GM23338 (cell line): ENCODE data around the gene ACVRL1. TPM values are rescaled to one million over a fixed set of nuclear protein-coding genes. Genes with fewer than 3 reads are reported as not detected.
A peak's percentile ranks its signal among the peaks of the same experiment; 100 is the strongest.

ENCODE experiments used
- ATAC-seq: fragments of 200-7000 bp; cut with Tn5 transposase; 3 replicates; pipeline ENCODE4 v1.9.1; 2020
- DNase-seq: peaks from one replicate; pipeline ENCODE4 v3.0.0-alpha.2; 2015; ENCODE audit warnings: low spot score
- H2AFZ ChIP-seq: fragments of 200-600 bp; sonication (generic); 2 replicates; pipeline ENCODE4 v1.8.0; 2016; ENCODE audit warnings: antibody characterized with exemption, mild to moderate bottlenecking, moderate library complexity
- H3F3A ChIP-seq: fragments of 200-600 bp; sonication (generic); replicated peaks from 2 replicates; pipeline ENCODE4 v1.8.0; 2017; ENCODE audit warnings: antibody characterized with exemption, mixed run types, low read depth
- H3K27ac ChIP-seq: fragments of 200-600 bp; sonication (generic); 2 replicates; pipeline ENCODE4 v1.6.1; 2016; ENCODE audit warnings: low read depth
- H3K27me3 ChIP-seq: fragments of 200-600 bp; sonication (generic); 2 replicates; pipeline ENCODE4 v1.8.0; 2016; ENCODE audit warnings: mild to moderate bottlenecking, mixed run types, moderate library complexity; ENCODE audit not compliant: insufficient read depth
- H3K36me3 ChIP-seq: fragments of 200-600 bp; sonication (generic); 2 replicates; pipeline ENCODE4 v1.8.0; 2016; ENCODE audit warnings: mild to moderate bottlenecking; ENCODE audit not compliant: insufficient read depth
- H3K4me1 ChIP-seq: fragments of 200-600 bp; sonication (generic); 2 replicates; pipeline ENCODE4 v1.8.0; 2016; ENCODE audit warnings: mild to moderate bottlenecking, moderate library complexity; ENCODE audit not compliant: insufficient read depth
- H3K4me2 ChIP-seq: fragments of 200-600 bp; sonication (generic); 2 replicates; pipeline ENCODE4 v1.7.1; 2017; ENCODE audit warnings: mixed run types
- H3K4me3 ChIP-seq: fragments of 200-600 bp; sonication (generic); 2 replicates; pipeline ENCODE4 v1.6.1; 2016; ENCODE audit warnings: mixed run types
- H3K79me2 ChIP-seq: fragments of 200-600 bp; sonication (generic); replicated peaks from 2 replicates; pipeline ENCODE4 v1.8.0; 2017; ENCODE audit warnings: mild to moderate bottlenecking; ENCODE audit not compliant: insufficient read depth
- H3K9me2 ChIP-seq: fragments of 200-600 bp; sonication (generic); 2 replicates; pipeline ENCODE4 v1.8.0; 2017; ENCODE audit not compliant: insufficient read depth
- H4K20me1 ChIP-seq: fragments of 200-600 bp; sonication (generic); replicated peaks from 2 replicates; pipeline ENCODE4 v1.8.0; 2017; ENCODE audit warnings: mild to moderate bottlenecking; ENCODE audit not compliant: insufficient read depth
- H3K27ac Mint-ChIP-seq: 2 replicates; pipeline ENCODE4 v1.8.0; 2020; ENCODE audit warnings: inconsistent platforms, mild to moderate bottlenecking, moderate library complexity, mixed read lengths
- H3K27me3 Mint-ChIP-seq: 3 replicates; pipeline ENCODE4 v1.8.0; 2022; ENCODE audit warnings: low read depth, mild to moderate bottlenecking, moderate library complexity, mixed read lengths, inconsistent platforms; ENCODE audit not compliant: insufficient read depth, poor library complexity
- H3K36me3 Mint-ChIP-seq: 3 replicates; pipeline ENCODE4 v1.8.0; 2021; ENCODE audit warnings: low read depth, mild to moderate bottlenecking, inconsistent platforms, moderate library complexity, mixed read lengths
- H3K4me1 Mint-ChIP-seq: 3 replicates; pipeline ENCODE4 v1.8.0; 2020; ENCODE audit warnings: mild to moderate bottlenecking, inconsistent platforms, mixed read lengths
- H3K4me3 Mint-ChIP-seq: 3 replicates; pipeline ENCODE4 v1.8.0; 2021; ENCODE audit warnings: moderate library complexity, mild to moderate bottlenecking, inconsistent platforms, mixed read lengths
- H3K9me3 Mint-ChIP-seq: 3 replicates; pipeline ENCODE4 v1.8.0; 2020; ENCODE audit warnings: moderate library complexity, mild to moderate bottlenecking, inconsistent platforms, mixed read lengths
- CREB1 ChIP-seq: fragments of 250-450 bp; sonication (Bioruptor Pico); IDR thresholded peaks from 2 replicates; pipeline ENCODE4 v1.5.0; 2020; ENCODE audit warnings: low read depth, mild to moderate bottlenecking, moderate library complexity
- EZH2 ChIP-seq: fragments of 200-600 bp; sonication (generic); IDR thresholded peaks from one replicate; pipeline ENCODE4 v1.8.0; 2017; ENCODE audit warnings: antibody characterized with exemption, mild to moderate bottlenecking, low read depth; ENCODE audit not compliant: unreplicated experiment
- NANOG ChIP-seq: IDR thresholded peaks from 2 replicates; pipeline ENCODE4 v1.6.1; 2016; ENCODE audit warnings: antibody characterized with exemption, borderline replicate concordance
- POLR2AphosphoS5 ChIP-seq: IDR thresholded peaks from 2 replicates; pipeline ENCODE4 v1.6.1; 2016; ENCODE audit warnings: antibody characterized with exemption, low read depth
- REST ChIP-seq: IDR thresholded peaks from one replicate; pipeline ENCODE4 v1.6.1; 2018; ENCODE audit warnings: antibody characterized with exemption; ENCODE audit not compliant: unreplicated experiment
- STAT1 ChIP-seq: IDR thresholded peaks from one replicate; pipeline ENCODE4 v1.6.1; 2016; ENCODE audit warnings: antibody characterized with exemption; ENCODE audit not compliant: unreplicated experiment
- ZNF331 ChIP-seq: fragments of 250-450 bp; sonication (Bioruptor Pico); IDR thresholded peaks from 2 replicates; pipeline ENCODE4 v1.5.0; 2020; ENCODE audit warnings: low read depth, mild to moderate bottlenecking, moderate library complexity
- polyA plus RNA-seq: library from polyadenylated mRNA; unstranded; fragments of >200 nt; fragmentation: Nextera tagmentation; extraction: Ambion mirVana; gene quantifications from 2 replicates; pipeline ENCODE4 v1.2.1, GENCODE V29; 2016
- total RNA-seq: library from RNA; depleted of rRNA; stranded (reverse); fragments of >200 nt; shearing (Covaris generic); gene quantifications from 2 replicates; pipeline ENCODE4 v1.2.3, GENCODE V29; 2014
- TF ChIP-seq, protein P1 (sequence below), 2 experiments: fragments of 200-600 bp in 1 of 2; sonication (generic) in 1 of 2; conservative IDR thresholded peaks; 2 replicates each; pipeline versions ENCODE4 v1.5.1 to v1.6.1; 2016 to 2017; ENCODE audit warnings: antibody characterized with exemption in 2 of 2, low read depth in 2 of 2, mild to moderate bottlenecking in 2 of 2, moderate library complexity in 1 of 2

The ACVRL1 gene
- total and polyA plus RNA-seq, 2 experiments from 2014 or later, result 0.28 TPM; not detected in 1

GRCh38 chr12:51970904-51971646 is 63.8 kb downstream of the ACVRL1 start:
- ATAC-seq, result peak; percentile 91
- peak; percentile 87 for DNase-seq
- Mint-ChIP-seq H3K4me3 (no peak overlapping the region), H3K27ac (no peak overlapping the region; the same call in 1 of the 2 replicates), H3K4me1 (peaks cover 40% of the 10 kb centered on the region), H3K27me3 (peaks cover 1% of the 10 kb centered on the region), H3K9me3 (no peaks in the 10 kb centered on the region), H3K36me3 (peaks cover 12% of the 10 kb centered on the region)
- H3K27me3 ChIP-seq, result no peaks in the 10 kb centered on the region
- no peak overlapping the region for H3K4me3 ChIP-seq
- TF ChIP-seq, protein P1, sequence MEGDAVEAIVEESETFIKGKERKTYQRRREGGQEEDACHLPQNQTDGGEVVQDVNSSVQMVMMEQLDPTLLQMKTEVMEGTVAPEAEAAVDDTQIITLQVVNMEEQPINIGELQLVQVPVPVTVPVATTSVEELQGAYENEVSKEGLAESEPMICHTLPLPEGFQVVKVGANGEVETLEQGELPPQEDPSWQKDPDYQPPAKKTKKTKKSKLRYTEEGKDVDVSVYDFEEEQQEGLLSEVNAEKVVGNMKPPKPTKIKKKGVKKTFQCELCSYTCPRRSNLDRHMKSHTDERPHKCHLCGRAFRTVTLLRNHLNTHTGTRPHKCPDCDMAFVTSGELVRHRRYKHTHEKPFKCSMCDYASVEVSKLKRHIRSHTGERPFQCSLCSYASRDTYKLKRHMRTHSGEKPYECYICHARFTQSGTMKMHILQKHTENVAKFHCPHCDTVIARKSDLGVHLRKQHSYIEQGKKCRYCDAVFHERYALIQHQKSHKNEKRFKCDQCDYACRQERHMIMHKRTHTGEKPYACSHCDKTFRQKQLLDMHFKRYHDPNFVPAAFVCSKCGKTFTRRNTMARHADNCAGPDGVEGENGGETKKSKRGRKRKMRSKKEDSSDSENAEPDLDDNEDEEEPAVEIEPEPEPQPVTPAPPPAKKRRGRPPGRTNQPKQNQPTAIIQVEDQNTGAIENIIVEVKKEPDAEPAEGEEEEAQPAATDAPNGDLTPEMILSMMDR (conservative IDR thresholded peaks at IDR 0.05; ENCODE audit: low read depth in 2 of 2), result peak; percentile 90 to 94
- TF ChIP-seq EZH2, result no peak
- H2AFZ ChIP-seq, result no peak overlapping the region
- peaks cover 12% of the 10 kb centered on the region for H3K4me1 ChIP-seq
- no peaks in the 10 kb centered on the region for H3F3A ChIP-seq
- H4K20me1 ChIP-seq, result peaks cover 26% of the 10 kb centered on the region; the same call in 1 of the 2 replicates
- H3K4me2 ChIP-seq, result no peak overlapping the region
- H3K27ac ChIP-seq, result no peak overlapping the region
- no peaks in the 10 kb centered on the region for H3K9me2 ChIP-seq
- H3K79me2 ChIP-seq, result 0 out of 2 replicates have a peak, but pooled peaks cover 13% of the 10 kb centered on the region
- no peaks in the 10 kb centered on the region for H3K36me3 ChIP-seq

DNA sequence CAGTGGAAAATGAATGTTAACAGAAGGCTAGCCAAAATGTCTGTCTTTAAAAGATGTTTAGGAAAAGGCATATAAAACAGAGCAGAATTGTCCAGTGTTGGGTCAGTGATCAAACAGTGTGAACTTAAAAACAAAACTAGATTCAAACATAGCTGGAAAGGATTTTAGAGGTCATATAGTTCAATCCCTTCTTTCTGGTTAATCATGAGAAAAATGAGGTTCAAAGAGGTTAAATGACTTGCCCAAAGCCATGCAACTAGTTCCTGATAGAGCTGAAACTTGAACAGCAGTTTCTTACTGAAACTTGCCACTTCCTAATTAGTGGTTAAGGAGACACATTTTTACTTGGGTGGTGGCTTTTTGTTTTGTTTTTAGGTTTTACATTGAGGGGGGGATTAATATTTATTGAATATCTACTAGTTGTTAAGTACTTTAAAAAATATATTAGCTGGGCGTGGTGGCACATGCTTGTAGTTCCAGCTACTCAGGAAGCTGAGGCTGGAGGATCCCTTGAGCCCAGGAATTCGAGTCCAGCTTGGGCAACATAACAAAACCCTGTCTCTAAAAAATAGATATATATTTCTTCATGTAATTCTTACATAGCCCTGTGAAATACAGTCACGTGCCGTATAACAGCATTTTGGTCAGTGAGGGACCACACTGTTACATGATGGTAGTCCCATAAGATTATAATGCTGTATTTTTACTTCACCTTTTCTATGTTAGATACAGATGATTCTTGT is 64.5 kb downstream of the ACVRL1 start:
- peaks cover 18% of the 10 kb centered on the region for H3K36me3 Mint-ChIP-seq
- peaks cover 26% of the 10 kb centered on the region; the same call in 1 of the 2 replicates for H4K20me1 ChIP-seq
- H3K27me3 ChIP-seq, result no peaks in the 10 kb centered on the region
- no peaks in the 10 kb centered on the region for H3K9me3 Mint-ChIP-seq
- no peaks in the 10 kb centered on the region for H3K9me2 ChIP-seq
- ATAC-seq (no peak), DNase-seq (no peak)
- H3K36me3 ChIP-seq, result no peaks in the 10 kb centered on the region
- H3K79me2 ChIP-seq, result 0 out of 2 replicates have a peak, but pooled peaks cover 10% of the 10 kb centered on the region
- H3K27ac ChIP-seq, result no peak overlapping the region
- no peak overlapping the region for H2AFZ ChIP-seq
- H3K4me1 Mint-ChIP-seq, result peaks cover 40% of the 10 kb centered on the region
- no peak overlapping the region for H3K4me2 ChIP-seq
- no peaks in the 10 kb centered on the region for H3F3A ChIP-seq
- H3K4me3 ChIP-seq, result no peak overlapping the region
- H3K27ac Mint-ChIP-seq, result no peak overlapping the region
- H3K4me1 ChIP-seq, result peaks cover 12% of the 10 kb centered on the region
- H3K27me3 Mint-ChIP-seq, result peaks cover 1% of the 10 kb centered on the region
- H3K4me3 Mint-ChIP-seq, result no peak overlapping the region
- TF ChIP-seq ZNF331 (CRISPR knock-in tag) (no peak), NANOG (no peak), POLR2AphosphoS5 (no peak), EZH2 (no peak), STAT1 (no peak), REST (no peak), CREB1 (CRISPR knock-in tag) (no peak)
